Neural progenitor cell (in vitro differentiated cells): Measurements from ENCODE around the gene AK5. TPM values are rescaled to one million over a fixed set of nuclear protein-coding genes. Genes with fewer than 3 reads are reported as not detected.

ENCODE experiments used
- DNase-seq: peaks from one replicate; pipeline ENCODE4 v3.0.0-alpha.2; 2016; ENCODE audit warnings: low spot score
- H2AFZ ChIP-seq: fragments of 200-600 bp; sonication (generic); replicated peaks from 2 replicates; pipeline ENCODE4 v1.6.1; 2016; ENCODE audit warnings: antibody characterized with exemption
- H3F3A ChIP-seq: fragments of 200-600 bp; sonication (generic); 2 replicates; pipeline ENCODE4 v1.6.1; 2016; ENCODE audit warnings: antibody characterized with exemption, low read depth
- H3K27ac ChIP-seq: fragments of 200-600 bp; sonication (generic); 2 replicates; pipeline ENCODE4 v1.5.1; 2016; ENCODE audit warnings: mild to moderate bottlenecking
- H3K27me3 ChIP-seq: fragments of 200-600 bp; sonication (generic); 2 replicates; pipeline ENCODE4 v1.6.1; 2016; ENCODE audit warnings: mild to moderate bottlenecking, moderate library complexity
- H3K36me3 ChIP-seq: fragments of 200-600 bp; sonication (generic); 2 replicates; pipeline ENCODE4 v1.5.1; 2016
- H3K4me1 ChIP-seq: fragments of 200-600 bp; sonication (generic); 2 replicates; pipeline ENCODE4 v1.6.1; 2016; ENCODE audit warnings: mixed run types
- H3K4me2 ChIP-seq: fragments of 200-600 bp; sonication (generic); 2 replicates; pipeline ENCODE4 v1.6.1; 2016
- H3K4me3 ChIP-seq: fragments of 200-600 bp; sonication (generic); 2 replicates; pipeline ENCODE4 v1.5.1; 2016
- H3K79me2 ChIP-seq: fragments of 200-600 bp; sonication (generic); 2 replicates; pipeline ENCODE4 v1.6.1; 2016; ENCODE audit warnings: low read depth
- H3K9ac ChIP-seq: fragments of 200-600 bp; sonication (generic); 2 replicates; pipeline ENCODE4 v1.6.1; 2016
- H3K9me3 ChIP-seq: fragments of 200-600 bp; sonication (generic); 2 replicates; pipeline ENCODE4 v1.5.1; 2016; ENCODE audit warnings: low read depth
- H4K20me1 ChIP-seq: fragments of 200-600 bp; sonication (generic); 2 replicates; pipeline ENCODE4 v1.6.1; 2016; ENCODE audit warnings: low read depth
- H3K27ac Mint-ChIP-seq: 3 replicates; pipeline ENCODE4 v1.8.0; 2021; ENCODE audit warnings: mixed read lengths
- H3K27me3 Mint-ChIP-seq: 2 replicates; pipeline ENCODE4 v1.8.0; 2022; ENCODE audit warnings: low read depth, mild to moderate bottlenecking, inconsistent platforms, moderate library complexity, mixed read lengths; ENCODE audit not compliant: insufficient read depth
- H3K36me3 Mint-ChIP-seq: 3 replicates; pipeline ENCODE4 v1.8.0; 2021; ENCODE audit warnings: mixed read lengths
- H3K4me1 Mint-ChIP-seq: 3 replicates; pipeline ENCODE4 v1.8.0; 2021; ENCODE audit warnings: mixed read lengths
- H3K4me3 Mint-ChIP-seq: 3 replicates; pipeline ENCODE4 v1.8.0; 2021; ENCODE audit warnings: mild to moderate bottlenecking, moderate library complexity, mixed read lengths
- H3K9me3 Mint-ChIP-seq: 3 replicates; pipeline ENCODE4 v1.8.0; 2020; ENCODE audit warnings: mixed read lengths
- CTCF ChIP-seq: fragments of 200-600 bp; sonication (generic); IDR thresholded peaks from 2 replicates; pipeline ENCODE4 v1.5.1; 2017; ENCODE audit warnings: antibody characterized with exemption, mild to moderate bottlenecking
- EZH2 ChIP-seq: fragments of 200-600 bp; sonication (generic); IDR thresholded peaks from 2 replicates; pipeline ENCODE4 v1.6.1; 2017; ENCODE audit warnings: antibody characterized with exemption, mild to moderate bottlenecking, moderate library complexity
- EZH2phosphoT487 ChIP-seq: fragments of 200-600 bp; sonication (generic); IDR thresholded peaks from 2 replicates; pipeline ENCODE4 v1.6.1; 2017; ENCODE audit warnings: antibody characterized with exemption
- total RNA-seq: library from RNA; depleted of rRNA; stranded (reverse); fragments of >200 nt; gene quantifications from 2 replicates; pipeline ENCODE4 v1.2.3, GENCODE V29; 2015; ENCODE audit warnings: low replicate concordance

The AK5 gene
- total RNA-seq, 1 donor from 2014 or later, result 1.8 TPM

DNA sequence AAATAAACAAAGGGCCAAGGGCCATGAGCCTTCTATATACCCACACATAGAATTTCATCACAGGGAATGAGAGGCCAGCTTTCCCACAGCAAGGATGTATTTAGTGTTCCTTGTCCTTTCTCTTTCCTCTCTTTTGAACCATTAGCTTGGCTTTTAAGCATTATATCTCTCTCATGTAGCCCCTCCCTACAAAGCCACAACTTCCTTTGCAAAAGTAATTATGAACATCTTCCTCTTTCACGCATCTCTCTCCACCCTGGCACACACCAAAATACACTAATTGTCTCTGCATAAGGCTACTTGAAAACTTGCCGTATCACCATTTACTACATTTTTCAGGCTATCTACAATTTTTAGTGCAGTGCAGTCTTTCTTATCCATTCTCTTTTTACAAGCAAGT is 1.9 kb upstream of the AK5 start:
- H3K9ac ChIP-seq, result no peak overlapping the region
- no peak overlapping the region for H3K4me3 ChIP-seq
- peaks cover 74% of the 10 kb centered on the region for H3K27me3 ChIP-seq
- no peak overlapping the region for H3K27ac ChIP-seq
- no peak overlapping the region for H3K4me2 ChIP-seq
- H3K79me2 ChIP-seq, result no peaks in the 10 kb centered on the region
- peaks cover 21% of the 10 kb centered on the region for H3F3A ChIP-seq
- Mint-ChIP-seq H3K27me3 (peaks cover 7% of the 10 kb centered on the region), H3K9me3 (no peaks in the 10 kb centered on the region), H3K4me3 (no peak overlapping the region), H3K27ac (no peak overlapping the region), H3K4me1 (peaks cover 7% of the 10 kb centered on the region), H3K36me3 (no peaks in the 10 kb centered on the region)
- no peaks in the 10 kb centered on the region for H3K9me3 ChIP-seq
- no peak for DNase-seq
- no peak overlapping the region for H2AFZ ChIP-seq
- peaks cover 20% of the 10 kb centered on the region for H3K4me1 ChIP-seq
- H4K20me1 ChIP-seq, result no peaks in the 10 kb centered on the region
- TF ChIP-seq CTCF, result no peak
- TF ChIP-seq EZH2, result no peak
- TF ChIP-seq EZH2phosphoT487, result no peak
- H3K36me3 ChIP-seq, result no peaks in the 10 kb centered on the region

GRCh38 chr1:77280962-77281361 is 857 bp upstream of the AK5 start:
- Histone ChIP-seq H3K9me3 (no peaks in the 10 kb centered on the region), H3K9ac (no peak overlapping the region), H2AFZ (no peak overlapping the region), H3K4me2 (peak overlapping the region; percentile 89), H3F3A (peaks cover 21% of the 10 kb centered on the region), H3K27ac (no peak overlapping the region), H4K20me1 (no peaks in the 10 kb centered on the region), H3K27me3 (peaks cover 74% of the 10 kb centered on the region), H3K4me3 (peak overlapping the region; percentile 76), H3K36me3 (no peaks in the 10 kb centered on the region), H3K4me1 (peaks cover 13% of the 10 kb centered on the region), H3K79me2 (no peaks in the 10 kb centered on the region)
- TF ChIP-seq CTCF (no peak), EZH2 (no peak), EZH2phosphoT487 (no peak)
- H3K4me3 Mint-ChIP-seq, result peak overlapping the region; percentile 85
- peaks cover 7% of the 10 kb centered on the region for H3K4me1 Mint-ChIP-seq
- H3K36me3 Mint-ChIP-seq, result no peaks in the 10 kb centered on the region
- peaks cover 9% of the 10 kb centered on the region for H3K27me3 Mint-ChIP-seq
- H3K27ac Mint-ChIP-seq, result no peak overlapping the region
- no peaks in the 10 kb centered on the region for H3K9me3 Mint-ChIP-seq
- no peak for DNase-seq

GRCh38 chr1:77282187-77282865 is 507 bp downstream of the AK5 start:
- H3K27ac ChIP-seq, result no peak overlapping the region
- peak; percentile 67 for DNase-seq
- H3F3A ChIP-seq, result peaks cover 21% of the 10 kb centered on the region
- H3K9me3 Mint-ChIP-seq, result no peaks in the 10 kb centered on the region
- no peaks in the 10 kb centered on the region for H3K9me3 ChIP-seq
- H3K4me1 ChIP-seq, result peaks cover 13% of the 10 kb centered on the region
- TF ChIP-seq CTCF (no peak), EZH2 (no peak)
- peaks cover 7% of the 10 kb centered on the region for H3K4me1 Mint-ChIP-seq
- H2AFZ ChIP-seq, result peak overlapping the region; percentile 96
- no peak overlapping the region for H3K9ac ChIP-seq
- peaks cover 69% of the 10 kb centered on the region for H3K27me3 ChIP-seq
- peaks cover 9% of the 10 kb centered on the region for H3K27me3 Mint-ChIP-seq
- H3K36me3 Mint-ChIP-seq, result no peaks in the 10 kb centered on the region
- H3K4me3 ChIP-seq, result peak overlapping the region; percentile 76
- peak overlapping the region; percentile 89 for H3K4me2 ChIP-seq
- H3K4me3 Mint-ChIP-seq, result peak overlapping the region; percentile 84
- no peaks in the 10 kb centered on the region for H4K20me1 ChIP-seq
- no peaks in the 10 kb centered on the region for H3K36me3 ChIP-seq
- H3K79me2 ChIP-seq, result no peaks in the 10 kb centered on the region
- no peak overlapping the region for H3K27ac Mint-ChIP-seq
